Heart right ventricle (tissue), 16 donors: ENCODE measurements around the gene MAD1L1. TPM values are rescaled to one million over a fixed set of nuclear protein-coding genes. Genes with fewer than 3 reads are reported as not detected.
A peak's percentile ranks its signal among the peaks of the same experiment; 100 is the strongest.

Experiments used
- ATAC-seq, 8 donors: fragments of 200-7000 bp; cut with Tn5 transposase; one replicate each; pipeline ENCODE4 v1.9.1; 2020; ENCODE audit warnings: mild to moderate bottlenecking in 8 of 8, moderate library complexity in 8 of 8, moderate number of reproducible peaks in 1 of 8
- DNase-seq, 2 donors: peaks; one replicate each; pipeline ENCODE4 v3.0.0-alpha.2; 2020
- H3K27ac ChIP-seq, 10 donors: fragments of 200-600 bp; sonication (generic) in 2 of 10; one replicate each; pipeline versions ENCODE4 v1.5.0 to v1.8.0; 2020 to 2022; ENCODE audit warnings: mild to moderate bottlenecking in 3 of 10
- H3K27me3 ChIP-seq, 7 donors: fragments of 200-600 bp; one replicate each; pipeline ENCODE4 v1.8.0; 2021 to 2022; ENCODE audit warnings: mild to moderate bottlenecking in 2 of 7
- H3K36me3 ChIP-seq, 9 donors: fragments of 200-600 bp; sonication (generic) in 1 of 9; one replicate each; pipeline versions ENCODE4 v1.5.0 to v1.8.0; 2020 to 2022; ENCODE audit warnings: mild to moderate bottlenecking in 2 of 9
- H3K4me1 ChIP-seq, 9 donors: fragments of 200-600 bp; sonication (generic) in 1 of 9; one replicate each; pipeline versions ENCODE4 v1.5.0 to v1.8.0; 2020 to 2022; ENCODE audit warnings: mild to moderate bottlenecking in 4 of 9
- H3K4me3 ChIP-seq, 10 donors: fragments of 200-600 bp; sonication (generic) in 2 of 10; one replicate each; pipeline versions ENCODE4 v1.5.0 to v1.8.0; 2020 to 2022; ENCODE audit warnings: mild to moderate bottlenecking in 7 of 10, moderate library complexity in 2 of 10
- H3K9me3 ChIP-seq, 11 donors: fragments of 200-600 bp in 10 of 11; sonication (generic) in 2 of 11; one replicate each; pipeline versions ENCODE4 v1.5.0 to v1.8.0; 2013 to 2022; ENCODE audit warnings: mild to moderate bottlenecking in 2 of 11, control low read depth in 1 of 11, moderate library complexity in 1 of 11
- WGBS, 2 donors: extraction: QIAGEN DNeasy Blood & Tissue Kit; methylation state at CpG; one replicate each; pipeline ENCODE4 v1.1.7; 2013; ENCODE audit warnings: inconsistent platforms in 1 of 2; 5-methylcytosine and 5-hydroxymethylcytosine counted together
- intact Hi-C, 10 donors: fragments of 100-400 bp; cut with DNase I; formaldehyde crosslinking; loops; one replicate each; pipeline versions ENCODE4 v1.11.1 to v1.14.2; 2022
- polyA plus RNA-seq, 2 donors: library from polyadenylated mRNA; stranded (reverse); fragments of 200-250 nt; gene quantifications; one replicate each; pipeline ENCODE4 v1.2.3, GENCODE V29; 2013
- total RNA-seq, 10 donors: library from RNA; stranded (reverse); fragmentation: NEBNext Ultra II Directional in 3 of 10; extraction: Animal tissue kit (Norgen Biotek cat#: 25700) in 3 of 10; gene quantifications; one replicate each; pipeline versions ENCODE4 v1.2.1 to v1.2.4, GENCODE V29; 2021 to 2023
- TF ChIP-seq, protein P1 (sequence below), 9 donors: fragments of 200-600 bp; sonication (generic) in 2 of 9; IDR thresholded peaks; one replicate each; pipeline versions ENCODE4 v1.5.0 to v1.8.0; 2021 to 2022; ENCODE audit warnings: antibody characterized with exemption in 9 of 9, mild to moderate bottlenecking in 5 of 9, moderate library complexity in 1 of 9
- donor health status: Arrhythmogenic right ventricular cardiomyopathy.
- donor health status: ischemic (EF 13 %, LVEDD 7.1; RV severe dilation, severe dysfunction).
- donor health status: healthy with polysubstance abuse.
- donor health status: DM: no; HTN: yes; CAD: no.
- donor health status: DM: no; HTN: no; CAD: no.
- donor health status: ischemic (EF 25% LVEDD 6.9; RV normal size, moderate dysfunction).
- donor health status: ischemic (EF 25% LVEDD 5.7; RV mildly dilated, moderate dysfunction).
- donor health status: healthy.
- donor health status: DM: yes; HTN: yes; CAD: no.
- donor health status: Ischemic cardiomyopathy.
- donor health status: ischemic (EF 35%, LVEDD 5.7; RV mildly dilated, moderate dysfunction).
- donor health status: nonischemic (EF 11% LVEDD 7.7; RV severe dilation, severe dysfunction).
- donor health status: DM: yes; HTN: yes; CAD: no.
- donor health status: PGD.
- donor health status: ischemic (EF 29% LVEDD 5.4; RV normal size, mild dysfunction).
- donor health status: nonischemic (EF 23%, LVEDD 6.1; RV moderate dilation, normal function).

The MAD1L1 gene
- total and polyA plus RNA-seq, 12 donors = 13.8 to 46.8 (median 20.2) TPM

DNA sequence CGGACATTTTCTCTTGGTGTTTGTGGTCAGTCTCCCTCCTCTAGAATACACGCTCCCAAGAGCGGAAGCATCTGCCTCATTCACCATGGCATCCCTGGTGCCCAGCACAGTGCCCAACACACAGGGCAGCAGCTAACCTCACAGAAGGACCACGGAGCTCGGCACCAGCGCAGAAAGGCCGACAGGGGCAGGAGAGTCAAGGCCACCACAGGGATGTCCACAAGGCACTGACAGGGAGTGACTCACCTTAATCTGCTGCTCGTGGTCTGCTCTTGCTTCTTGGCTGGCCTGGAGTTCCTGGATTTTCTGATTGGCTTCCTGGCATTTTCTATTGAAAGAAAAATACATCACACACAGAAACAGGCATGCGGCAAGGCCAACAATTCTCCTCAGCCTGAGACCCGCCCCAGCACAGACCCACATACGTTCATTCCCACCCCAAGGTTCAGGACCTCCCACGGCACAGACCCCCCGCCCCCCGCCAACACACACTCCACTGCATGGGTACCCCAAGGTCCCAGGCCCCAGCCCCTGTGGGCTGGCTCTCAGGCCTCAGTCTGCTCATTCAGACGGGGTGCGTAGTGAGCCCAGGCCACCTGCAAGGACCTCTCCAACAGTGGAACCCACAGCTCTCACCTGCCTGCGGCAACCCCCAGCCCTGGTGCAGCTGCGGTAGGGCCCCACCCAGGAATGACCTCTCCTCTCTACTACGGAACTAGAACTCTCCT lies 14.9 kb downstream of the MAD1L1 start:
- Histone ChIP-seq H3K9me3 (peaks cover 0 to 3% (median 0%) of the 10 kb centered on the region in 11 donors), H3K4me3 (no peak overlapping the region), H3K27me3 (no peaks in the 10 kb centered on the region), H3K36me3 (peaks cover 0 to 95% (median 29%) of the 10 kb centered on the region in 9 donors), H3K4me1 (peaks cover 0 to 27% (median 10%) of the 10 kb centered on the region in 9 donors), H3K27ac (no peak overlapping the region)
- DNase-seq (no peak), ATAC-seq (no peak)
- TF ChIP-seq, protein P1, sequence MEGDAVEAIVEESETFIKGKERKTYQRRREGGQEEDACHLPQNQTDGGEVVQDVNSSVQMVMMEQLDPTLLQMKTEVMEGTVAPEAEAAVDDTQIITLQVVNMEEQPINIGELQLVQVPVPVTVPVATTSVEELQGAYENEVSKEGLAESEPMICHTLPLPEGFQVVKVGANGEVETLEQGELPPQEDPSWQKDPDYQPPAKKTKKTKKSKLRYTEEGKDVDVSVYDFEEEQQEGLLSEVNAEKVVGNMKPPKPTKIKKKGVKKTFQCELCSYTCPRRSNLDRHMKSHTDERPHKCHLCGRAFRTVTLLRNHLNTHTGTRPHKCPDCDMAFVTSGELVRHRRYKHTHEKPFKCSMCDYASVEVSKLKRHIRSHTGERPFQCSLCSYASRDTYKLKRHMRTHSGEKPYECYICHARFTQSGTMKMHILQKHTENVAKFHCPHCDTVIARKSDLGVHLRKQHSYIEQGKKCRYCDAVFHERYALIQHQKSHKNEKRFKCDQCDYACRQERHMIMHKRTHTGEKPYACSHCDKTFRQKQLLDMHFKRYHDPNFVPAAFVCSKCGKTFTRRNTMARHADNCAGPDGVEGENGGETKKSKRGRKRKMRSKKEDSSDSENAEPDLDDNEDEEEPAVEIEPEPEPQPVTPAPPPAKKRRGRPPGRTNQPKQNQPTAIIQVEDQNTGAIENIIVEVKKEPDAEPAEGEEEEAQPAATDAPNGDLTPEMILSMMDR (IDR thresholded peaks at IDR 0.05) = no peak
- intact Hi-C loops = loop anchor here in 1 of 10 donors (10.0 kb wide), 1 partner anchor 643 kb away; the partner anchor contains the start of gene PSMG3
- 89 to 93% methylated on average over 19 of the region's 19 CpGs for WGBS, 2 donors

DNA sequence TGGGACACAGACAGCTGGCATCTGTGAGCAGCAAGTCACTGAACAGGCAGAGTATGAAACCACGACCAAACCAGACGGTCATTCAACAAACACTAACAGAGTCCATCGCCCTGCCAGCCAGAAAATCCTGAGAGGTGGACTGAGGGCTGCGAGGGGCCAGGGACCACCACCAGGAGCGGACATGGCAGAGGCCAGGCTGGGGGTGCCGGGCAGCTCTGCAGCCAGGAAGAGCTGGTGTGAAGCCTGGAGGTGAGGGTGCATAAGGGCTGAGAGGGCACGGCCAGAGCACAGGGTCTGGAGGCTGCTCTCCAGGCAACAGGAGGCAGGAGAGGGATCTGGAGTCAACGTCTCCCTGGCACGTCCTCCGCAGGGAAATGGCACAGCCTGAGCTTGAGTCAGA lies 15.5 kb downstream of the MAD1L1 start:
- WGBS, 2 donors = 84 to 87% methylated on average over 10 of the region's 10 CpGs
- peaks cover 0 to 3% (median 0%) of the 10 kb centered on the region in 11 donors for H3K9me3 ChIP-seq
- no peak for ATAC-seq
- TF ChIP-seq, protein P1 (IDR thresholded peaks at IDR 0.05) = no peak
- H3K4me1 ChIP-seq = peaks cover 0 to 27% (median 10%) of the 10 kb centered on the region in 9 donors
- H3K27ac ChIP-seq = no peak overlapping the region
- DNase-seq = no peak
- no peaks in the 10 kb centered on the region for H3K27me3 ChIP-seq
- no peak overlapping the region for H3K4me3 ChIP-seq
- intact Hi-C loops = loop anchor here in 1 of 10 donors (10.0 kb wide), 1 partner anchor 642 kb away; the partner anchor contains the start of gene PSMG3
- H3K36me3 ChIP-seq = peaks cover 0 to 95% (median 35%) of the 10 kb centered on the region in 9 donors

DNA sequence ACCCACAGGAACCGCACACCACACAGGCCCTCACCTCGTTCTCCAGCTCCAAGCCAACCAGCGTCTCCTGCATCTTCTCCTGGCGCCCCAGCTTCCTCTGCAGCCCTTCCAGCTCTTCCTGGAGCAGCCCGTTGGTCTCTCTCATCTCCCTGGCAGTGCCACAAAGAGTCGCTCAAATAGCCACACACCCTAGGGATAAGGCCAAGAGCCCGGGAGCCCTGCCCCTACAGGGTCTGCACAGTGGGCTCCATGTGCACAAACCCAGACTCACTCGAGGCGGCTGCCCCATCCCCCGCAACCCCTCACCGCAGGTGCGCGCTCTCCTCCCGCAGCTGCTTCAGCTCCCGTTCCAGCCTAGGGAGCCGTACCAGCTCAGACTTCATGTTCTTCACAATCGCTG lies 16.9 kb downstream of the MAD1L1 start:
- no peak for DNase-seq
- ATAC-seq = no peak
- intact Hi-C loops = loop anchor here in 1 of 10 donors (10.0 kb wide), 1 partner anchor 641 kb away; the partner anchor contains the start of gene PSMG3
- H3K4me3 ChIP-seq = no peak overlapping the region
- H3K9me3 ChIP-seq = peaks cover 0 to 3% (median 0%) of the 10 kb centered on the region in 11 donors
- H3K27me3 ChIP-seq = no peaks in the 10 kb centered on the region
- WGBS, 2 donors = 95 to 96% methylated on average over 17 of the region's 17 CpGs
- H3K4me1 ChIP-seq = peaks cover 0 to 27% (median 10%) of the 10 kb centered on the region in 9 donors
- H3K27ac ChIP-seq = no peak overlapping the region
- TF ChIP-seq, protein P1 (IDR thresholded peaks at IDR 0.05) = no peak
- peaks cover 0 to 95% (median 29%) of the 10 kb centered on the region in 9 donors for H3K36me3 ChIP-seq

DNA sequence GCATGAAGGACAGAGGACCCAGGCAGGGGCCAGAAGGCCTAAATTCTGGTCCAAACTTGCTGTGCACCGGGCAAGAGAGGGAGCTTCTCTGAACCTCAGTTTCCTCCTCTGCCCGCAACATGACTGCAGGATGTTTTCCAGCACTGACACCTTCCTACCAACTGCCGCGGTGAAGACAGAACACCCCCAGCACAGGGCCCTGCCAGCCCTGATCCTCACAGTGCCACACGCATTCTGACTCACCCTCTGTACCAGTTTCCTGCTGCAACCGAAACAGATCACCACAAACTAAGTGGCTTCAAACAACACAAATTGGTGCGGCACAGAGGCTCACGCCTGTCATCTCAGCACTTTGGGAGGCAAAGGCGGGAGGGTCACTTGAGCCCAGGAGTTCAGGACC lies 18.1 kb downstream of the MAD1L1 start:
- WGBS, 2 donors = 81 to 88% methylated on average over 9 of the region's 9 CpGs
- TF ChIP-seq, protein P1 (IDR thresholded peaks at IDR 0.05) = no peak
- ATAC-seq (peak in 4 of 8 donors; percentile 22 to 39 (median 24)), DNase-seq (no peak)
- H3K9me3 ChIP-seq = peaks cover 0 to 3% (median 0%) of the 10 kb centered on the region in 11 donors
- H3K36me3 ChIP-seq = peaks cover 0 to 95% (median 20%) of the 10 kb centered on the region in 9 donors
- H3K27me3 ChIP-seq = no peaks in the 10 kb centered on the region
- H3K4me3 ChIP-seq = no peak overlapping the region
- peak overlapping the region in 9 of 10 donors; percentile 31 to 79 (median 72) for H3K27ac ChIP-seq
- intact Hi-C loops = loop anchor here in 4 of 10 donors (5.0 to 10.0 kb wide), 4 partner anchors 402 to 640 kb away; partner anchors contain the start of gene PSMG3 (in 1 of the 4)
- H3K4me1 ChIP-seq = peaks cover 0 to 28% (median 10%) of the 10 kb centered on the region in 9 donors
